Calu3 (cell line): ENCODE measurements around the gene ADCYAP1R1. TPM values are rescaled to one million over a fixed set of nuclear protein-coding genes. Genes with fewer than 3 reads are reported as not detected.

Experiments used
- BruUV-seq: library from RNA; stranded (reverse); fragments of 400-500 nt; replicated peaks from 2 replicates; lab custom pipeline; 2021; lab: Mats Ljungman, UMichigan
- CTCF ChIA-PET: fragments of 300-600 bp; sonication (Branson Sonifier 250); formaldehyde crosslinking; loops from one replicate; lab custom pipeline; 2022; ENCODE audit warnings: antibody characterized with exemption; lab: Charles Lee
- DNase-seq: peaks from one replicate; pipeline ENCODE4 v3.0.0; 2022
- H3K27ac Mint-ChIP-seq: one replicate; pipeline ENCODE4 v1.8.0; 2022; ENCODE audit warnings: mixed read lengths; ENCODE audit not compliant: unreplicated experiment
- H3K27me3 Mint-ChIP-seq: one replicate; pipeline ENCODE4 v1.8.0; 2022; ENCODE audit warnings: mixed read lengths; ENCODE audit not compliant: unreplicated experiment
- H3K36me3 Mint-ChIP-seq: one replicate; pipeline ENCODE4 v1.8.0; 2022; ENCODE audit warnings: mild to moderate bottlenecking, moderate library complexity, mixed read lengths; ENCODE audit not compliant: insufficient read depth, unreplicated experiment
- H3K4me1 Mint-ChIP-seq: one replicate; pipeline ENCODE4 v1.8.0; 2022; ENCODE audit warnings: mild to moderate bottlenecking, low read depth, mixed read lengths; ENCODE audit not compliant: unreplicated experiment
- H3K4me3 Mint-ChIP-seq: one replicate; pipeline ENCODE4 v1.8.0; 2022; ENCODE audit warnings: mild to moderate bottlenecking, low read depth, moderate library complexity, mixed read lengths; ENCODE audit not compliant: unreplicated experiment
- H3K9me3 Mint-ChIP-seq: one replicate; pipeline ENCODE4 v1.8.0; 2022; ENCODE audit warnings: low read depth, mixed read lengths; ENCODE audit not compliant: unreplicated experiment
- CTCF ChIP-seq: fragments of 200-600 bp; IDR thresholded peaks from one replicate; pipeline ENCODE4 v1.8.0; 2022; ENCODE audit warnings: antibody characterized with exemption; ENCODE audit not compliant: unreplicated experiment
- intact Hi-C: fragments of 100-400 bp; cut with micrococcal nuclease; formaldehyde crosslinking; loops from one replicate; pipeline ENCODE4 v1.10.0; 2022; ENCODE audit not compliant: unreplicated experiment
- total RNA-seq: library from RNA; stranded (reverse); gene quantifications from 2 replicates; pipeline ENCODE4 v1.2.3, GENCODE V29; 2022

ADCYAP1R1 gene
- total RNA-seq, 1 experiment from 2014 or later = not detected

GRCh38 chr7:31094271-31094670 is 42.2 kb downstream of the ADCYAP1R1 start:
- CTCF ChIA-PET = no interaction called here
- H3K27ac Mint-ChIP-seq = no peak overlapping the region
- no peaks in the 10 kb centered on the region for H3K4me1 Mint-ChIP-seq
- no peak for TF ChIP-seq CTCF
- H3K9me3 Mint-ChIP-seq = no peaks in the 10 kb centered on the region
- no peak overlapping the region for H3K4me3 Mint-ChIP-seq
- H3K36me3 Mint-ChIP-seq = no peaks in the 10 kb centered on the region
- no peak for DNase-seq
- intact Hi-C loops = no loop called here
- BruUV-seq = no TSS peak
- H3K27me3 Mint-ChIP-seq = no peaks in the 10 kb centered on the region

- no peak overlapping the region for H3K4me3 Mint-ChIP-seq
- intact Hi-C loops = no loop called here
- H3K36me3 Mint-ChIP-seq = no peaks in the 10 kb centered on the region
- H3K27me3 Mint-ChIP-seq = no peaks in the 10 kb centered on the region
- CTCF ChIA-PET = interaction anchor here (0.5 kb wide), 1 partner anchor 29 kb away, joined by 9 read pairs; no protein-coding TSS in a partner anchor
- H3K9me3 Mint-ChIP-seq = no peaks in the 10 kb centered on the region
- no peak for TF ChIP-seq CTCF
- no peak overlapping the region for H3K27ac Mint-ChIP-seq
- no peaks in the 10 kb centered on the region for H3K4me1 Mint-ChIP-seq
- no peak for DNase-seq
- BruUV-seq = no TSS peak
Observed at GRCh38 chr7:31095286-31096197, 43.4 kb downstream of the ADCYAP1R1 start.

GRCh38 chr7:31096198-31096876 is 44.2 kb downstream of the ADCYAP1R1 start:
- no TSS peak for BruUV-seq
- Mint-ChIP-seq H3K27me3 (no peaks in the 10 kb centered on the region), H3K4me1 (no peaks in the 10 kb centered on the region), H3K4me3 (no peak overlapping the region), H3K27ac (no peak overlapping the region), H3K36me3 (no peaks in the 10 kb centered on the region), H3K9me3 (no peaks in the 10 kb centered on the region)
- intact Hi-C loops = no loop called here
- CTCF ChIA-PET = interaction anchor here (0.6 kb wide), 1 partner anchor 113 kb away, joined by 3 read pairs; no protein-coding TSS in a partner anchor
- no peak for DNase-seq
- no peak for TF ChIP-seq CTCF

- DNase-seq = no peak
- Mint-ChIP-seq H3K4me3 (no peak overlapping the region), H3K9me3 (no peaks in the 10 kb centered on the region), H3K27ac (no peak overlapping the region), H3K36me3 (no peaks in the 10 kb centered on the region), H3K27me3 (no peaks in the 10 kb centered on the region), H3K4me1 (no peaks in the 10 kb centered on the region)
- no TSS peak for BruUV-seq
- CTCF ChIA-PET = no interaction called here
- intact Hi-C loops = no loop called here
- no peak for TF ChIP-seq CTCF
Observed at GRCh38 chr7:31096877-31097258, 44.8 kb downstream of the ADCYAP1R1 start.
